ENCODE results near the gene PDLIM1. TPM values are rescaled to one million over a fixed set of nuclear protein-coding genes. Genes with fewer than 3 reads are reported as not detected.

PDLIM1 gene
- total and polyA plus RNA-seq, 8 donors, result 79.6 to 268 (median 97.5) TPM

DNA sequence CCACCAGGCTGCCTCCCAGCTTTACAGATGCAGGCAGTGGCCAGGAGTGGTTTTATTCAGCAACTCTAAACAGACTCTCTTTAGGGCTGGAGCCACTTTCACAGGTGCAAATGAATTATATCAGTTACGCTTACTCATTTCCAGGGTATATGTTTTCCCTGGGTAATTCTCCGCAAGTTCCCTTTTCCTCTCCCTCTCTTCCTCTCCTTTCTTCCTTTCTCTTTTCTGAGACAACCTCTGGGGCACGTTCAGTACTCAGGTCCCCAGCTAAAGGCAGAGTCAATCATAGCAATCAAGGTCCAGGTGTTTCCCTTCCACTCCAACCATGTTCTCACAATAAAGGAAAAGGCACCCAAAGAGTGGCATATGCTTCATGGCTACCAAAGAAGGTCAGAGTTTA lies 41.3 kb downstream of the PDLIM1 start:
- H3K27ac ChIP-seq, result no peak overlapping the region

DNA sequence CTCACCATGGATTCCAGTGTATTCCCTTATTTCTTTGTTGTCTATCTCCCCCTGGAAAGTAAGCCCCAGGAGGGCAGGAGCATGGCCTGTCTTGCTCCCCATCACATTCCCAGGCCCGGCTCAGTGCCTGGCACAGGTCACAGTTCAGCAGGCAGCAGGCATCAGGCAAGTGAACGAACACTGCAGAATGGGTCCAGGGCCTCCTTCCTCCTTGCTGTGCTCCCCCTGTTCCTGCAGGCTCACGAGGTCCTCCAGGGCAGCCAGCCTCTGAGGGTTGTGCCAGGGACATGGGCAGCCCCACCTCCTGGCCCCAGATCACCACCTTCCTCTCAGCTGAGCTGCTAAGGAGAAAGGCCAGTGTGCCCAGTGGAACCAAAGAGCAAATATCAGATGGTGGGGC lies 41.8 kb downstream of the PDLIM1 start:
- Histone ChIP-seq H3K36me3 (peaks cover 0 to 35% of the 10 kb centered on the region in 2 donors), H3K9me3 (no peaks in the 10 kb centered on the region), H3K4me1 (peaks cover 0 to 21% of the 10 kb centered on the region in 2 donors), H3K27ac (no peak overlapping the region), H3K4me3 (no peak overlapping the region), H3K27me3 (no peaks in the 10 kb centered on the region)
- intact Hi-C loops (cut with DNase I), result loop anchor here in 1 of 2 donors (5.0 kb wide), 1 partner anchor 113 kb away; no protein-coding TSS in a partner anchor
- TF ChIP-seq, protein P1, sequence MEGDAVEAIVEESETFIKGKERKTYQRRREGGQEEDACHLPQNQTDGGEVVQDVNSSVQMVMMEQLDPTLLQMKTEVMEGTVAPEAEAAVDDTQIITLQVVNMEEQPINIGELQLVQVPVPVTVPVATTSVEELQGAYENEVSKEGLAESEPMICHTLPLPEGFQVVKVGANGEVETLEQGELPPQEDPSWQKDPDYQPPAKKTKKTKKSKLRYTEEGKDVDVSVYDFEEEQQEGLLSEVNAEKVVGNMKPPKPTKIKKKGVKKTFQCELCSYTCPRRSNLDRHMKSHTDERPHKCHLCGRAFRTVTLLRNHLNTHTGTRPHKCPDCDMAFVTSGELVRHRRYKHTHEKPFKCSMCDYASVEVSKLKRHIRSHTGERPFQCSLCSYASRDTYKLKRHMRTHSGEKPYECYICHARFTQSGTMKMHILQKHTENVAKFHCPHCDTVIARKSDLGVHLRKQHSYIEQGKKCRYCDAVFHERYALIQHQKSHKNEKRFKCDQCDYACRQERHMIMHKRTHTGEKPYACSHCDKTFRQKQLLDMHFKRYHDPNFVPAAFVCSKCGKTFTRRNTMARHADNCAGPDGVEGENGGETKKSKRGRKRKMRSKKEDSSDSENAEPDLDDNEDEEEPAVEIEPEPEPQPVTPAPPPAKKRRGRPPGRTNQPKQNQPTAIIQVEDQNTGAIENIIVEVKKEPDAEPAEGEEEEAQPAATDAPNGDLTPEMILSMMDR (IDR thresholded peaks at IDR 0.05), result no peak
- peak; percentile 5 for ATAC-seq
- DNase-seq, result no peak

More for the DNA sequence above, 41.3 kb downstream of the PDLIM1 start:
- peaks cover 0 to 30% of the 10 kb centered on the region in 2 donors for H3K36me3 ChIP-seq
- DNase-seq, result no peak
- no peak for ATAC-seq
- peaks cover 0 to 21% of the 10 kb centered on the region in 2 donors for H3K4me1 ChIP-seq
- no peaks in the 10 kb centered on the region for H3K9me3 ChIP-seq
- TF ChIP-seq, protein P1 (IDR thresholded peaks at IDR 0.05), result no peak
- H3K27me3 ChIP-seq, result no peaks in the 10 kb centered on the region
- intact Hi-C loops (cut with DNase I), result loop anchor here in 1 of 2 donors (5.0 kb wide), 1 partner anchor 113 kb away; no protein-coding TSS in a partner anchor
- H3K4me3 ChIP-seq, result no peak overlapping the region

DNA sequence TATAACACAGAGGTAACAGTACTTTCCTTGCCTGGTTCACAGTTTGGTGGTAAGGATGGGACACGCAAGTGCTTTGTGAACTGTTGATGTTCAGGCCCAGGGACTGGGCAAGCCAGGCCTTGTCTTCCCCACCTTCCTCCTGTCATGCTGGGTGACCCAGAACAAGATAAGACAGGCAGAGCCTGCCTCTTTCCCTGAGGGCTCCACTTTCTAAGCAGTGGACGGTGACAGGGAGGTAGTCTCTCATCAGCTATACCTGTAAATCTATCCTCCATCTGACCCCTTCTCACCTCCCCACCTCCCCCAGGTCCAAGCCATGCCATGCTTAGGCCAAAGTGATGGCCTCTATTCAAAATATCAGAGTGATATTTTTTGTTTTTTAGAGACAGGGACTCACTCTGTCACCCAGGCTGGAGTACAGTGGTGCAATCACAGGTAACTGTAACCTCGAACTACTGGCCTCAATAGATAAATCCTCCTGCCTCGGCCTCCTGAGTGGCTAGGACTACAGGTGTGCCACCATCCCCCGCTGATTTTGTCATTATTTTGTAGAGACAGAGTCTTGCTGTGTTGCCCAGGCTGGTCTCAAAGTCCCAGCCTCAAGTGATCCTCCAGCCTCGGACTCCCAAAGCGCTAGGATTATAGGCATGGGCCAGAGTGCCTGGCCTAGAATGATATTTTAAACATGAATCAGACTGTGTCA lies 42.8 kb downstream of the PDLIM1 start:
- Histone ChIP-seq H3K27ac (peak overlapping the region; percentile 20 to 60), H3K9me3 (no peaks in the 10 kb centered on the region), H3K4me3 (no peak overlapping the region), H3K36me3 (peaks cover 0 to 42% of the 10 kb centered on the region in 2 donors), H3K27me3 (no peaks in the 10 kb centered on the region), H3K4me1 (peaks cover 0 to 19% of the 10 kb centered on the region in 2 donors)
- DNase-seq (no peak), ATAC-seq (no peak)
- intact Hi-C loops (cut with DNase I), result loop anchor here in 1 of 2 donors (5.0 kb wide), 1 partner anchor 114 kb away; no protein-coding TSS in a partner anchor
- TF ChIP-seq, protein P1 (IDR thresholded peaks at IDR 0.05), result no peak

DNA sequence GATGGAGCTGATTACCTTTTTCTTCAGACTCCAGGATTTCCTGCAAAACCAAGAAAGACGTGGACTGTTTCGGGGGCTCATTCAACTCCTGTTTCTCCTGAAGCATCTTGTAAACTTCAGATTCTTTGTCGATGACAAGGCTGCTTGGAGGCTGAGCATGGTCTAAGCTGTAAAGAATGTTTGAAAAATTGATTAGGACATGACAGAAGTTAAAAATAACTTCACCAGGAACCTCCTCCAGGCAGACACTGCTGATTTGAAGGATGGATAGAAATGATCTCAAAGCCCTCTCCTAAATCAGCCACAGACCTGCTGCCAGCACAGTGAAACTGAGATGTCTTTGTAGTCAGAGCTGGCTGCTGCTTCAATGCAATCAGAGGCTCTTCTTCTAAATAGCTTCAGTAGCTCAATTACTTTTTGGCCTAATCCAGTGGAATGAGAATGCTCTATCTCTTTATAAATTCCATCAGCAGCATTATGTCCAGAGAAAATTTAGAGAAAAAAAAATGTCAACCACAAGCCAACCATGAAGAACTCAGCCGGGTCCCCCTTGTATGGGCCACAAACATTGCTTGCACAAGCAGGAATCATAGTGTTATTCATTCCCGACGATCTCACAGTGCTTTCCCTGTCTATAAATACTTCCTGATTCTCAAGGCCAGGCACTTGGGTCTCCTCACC lies 43.5 kb downstream of the PDLIM1 start:
- H3K36me3 ChIP-seq, result peaks cover 0 to 48% of the 10 kb centered on the region in 2 donors
- TF ChIP-seq, protein P1 (IDR thresholded peaks at IDR 0.05), result no peak
- H3K9me3 ChIP-seq, result no peaks in the 10 kb centered on the region
- ATAC-seq (peak; percentile 5), DNase-seq (no peak)
- no peaks in the 10 kb centered on the region for H3K27me3 ChIP-seq
- H3K4me1 ChIP-seq, result peaks cover 0 to 19% of the 10 kb centered on the region in 2 donors
- intact Hi-C loops (cut with DNase I), result loop anchor here in 1 of 2 donors (5.0 kb wide), 1 partner anchor 115 kb away; no protein-coding TSS in a partner anchor
- H3K4me3 ChIP-seq, result no peak overlapping the region
- peak overlapping the region; percentile 20 to 60 for H3K27ac ChIP-seq

DNA sequence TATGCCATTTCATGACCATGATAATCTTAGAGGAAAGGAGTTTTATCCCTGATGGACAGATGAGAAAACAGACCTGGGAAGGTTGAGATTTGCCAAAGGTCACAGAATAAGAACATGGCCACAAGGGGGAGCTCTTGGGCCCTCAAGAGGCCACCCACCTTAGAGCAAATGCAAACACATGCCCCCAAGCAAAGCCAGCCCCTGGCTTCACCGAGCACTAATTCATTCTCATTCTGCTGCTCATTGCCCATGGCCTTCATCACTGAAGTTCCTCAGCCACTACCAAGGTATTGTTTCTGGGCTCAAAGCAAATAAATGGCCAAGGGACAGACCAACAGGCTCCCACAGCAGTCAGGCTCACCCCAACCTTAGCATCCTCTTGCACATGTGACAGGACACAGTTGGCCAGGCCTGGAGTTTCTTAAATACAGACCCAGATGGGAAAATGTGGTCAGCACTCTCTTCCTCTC lies 44.2 kb downstream of the PDLIM1 start:
- H3K4me1 ChIP-seq, result peaks cover 0 to 19% of the 10 kb centered on the region in 2 donors
- H3K27me3 ChIP-seq, result no peaks in the 10 kb centered on the region
- ATAC-seq (peak; percentile 67), DNase-seq (peak in 3 of 4 donors; percentile 65 to 78 (median 67))
- H3K9me3 ChIP-seq, result no peaks in the 10 kb centered on the region
- intact Hi-C loops (cut with DNase I), result loop anchor here in 1 of 2 donors (5.0 kb wide), 1 partner anchor 116 kb away; no protein-coding TSS in a partner anchor
- H3K36me3 ChIP-seq, result peaks cover 0 to 49% of the 10 kb centered on the region in 2 donors
- H3K4me3 ChIP-seq, result no peak overlapping the region
- peak overlapping the region in 1 of 2 donors; percentile 60 for H3K27ac ChIP-seq
- TF ChIP-seq, protein P1 (IDR thresholded peaks at IDR 0.05), result peak; percentile 74 to 88

All from left lung (tissue), 10 donors.